ENCODE data around the gene AGT.
A peak's percentile ranks its signal among the peaks of the same experiment; 100 is the strongest.

Gene AGT

DNA sequence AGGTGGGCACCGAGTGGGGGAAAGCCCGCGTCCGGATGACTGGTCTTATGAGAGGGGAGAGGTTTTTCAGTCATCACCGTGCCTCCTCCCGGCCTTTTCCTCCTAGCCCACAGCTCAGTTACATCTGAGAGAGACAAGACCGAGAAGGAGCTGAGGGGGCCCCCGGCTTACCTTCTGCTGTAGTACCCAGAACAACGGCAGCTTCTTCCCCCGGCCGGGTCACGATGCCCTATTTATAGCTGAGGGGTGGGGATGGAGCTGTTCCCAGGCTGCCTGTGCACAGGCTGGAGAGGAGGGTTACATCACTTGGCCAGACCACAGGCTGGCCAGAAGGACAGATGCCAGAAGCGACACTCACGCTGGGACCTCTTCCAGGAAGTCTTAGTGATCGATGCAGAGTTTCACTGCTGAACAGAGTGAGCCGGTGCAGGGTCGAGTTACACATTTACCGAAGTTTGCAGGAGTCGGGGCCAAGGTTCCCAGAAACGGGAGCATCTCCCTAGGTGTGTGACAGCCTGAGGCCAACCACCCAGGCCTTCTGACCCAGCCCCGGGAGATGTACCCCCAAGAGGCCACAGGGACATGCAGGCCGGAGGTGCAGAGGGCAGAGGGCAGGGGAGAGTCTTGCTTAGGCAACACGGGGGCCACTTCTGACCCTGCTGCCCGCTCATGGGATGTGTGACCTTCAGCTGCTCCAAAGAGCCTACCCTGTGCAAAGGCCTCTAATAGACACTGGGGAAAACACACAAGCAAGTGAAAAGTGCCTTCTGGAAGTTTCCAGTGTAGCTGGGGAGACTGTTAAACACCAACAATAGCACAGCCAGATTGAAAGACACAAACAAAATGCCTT lies at the start of gene AGT:
Gene AGT (minus strand): TSS at position 208 of the 850 bp plus-strand sequence. CDS start 3,299 bp downstream, outside the sequence.
- Histone ChIP-seq H3K27ac (no peak within 1 kb of the TSS), H3K36me3 (no peaks in the 10 kb centered on the region), H3K9me3 (peaks cover 11% of the 10 kb centered on the region), H4K20me1 (no peaks in the 10 kb centered on the region), H3K9ac (no peak within 1 kb of the TSS), H3K27me3 (no peaks in the 10 kb centered on the region), H3K4me3 (no peak within 1 kb of the TSS), H3K4me2 (no peak within 1 kb of the TSS), H3K4me1 (no peaks in the 10 kb centered on the region)
- TF ChIP-seq Cebpa-rat (IDR thresholded peaks at IDR 0.05): no peak

DNA sequence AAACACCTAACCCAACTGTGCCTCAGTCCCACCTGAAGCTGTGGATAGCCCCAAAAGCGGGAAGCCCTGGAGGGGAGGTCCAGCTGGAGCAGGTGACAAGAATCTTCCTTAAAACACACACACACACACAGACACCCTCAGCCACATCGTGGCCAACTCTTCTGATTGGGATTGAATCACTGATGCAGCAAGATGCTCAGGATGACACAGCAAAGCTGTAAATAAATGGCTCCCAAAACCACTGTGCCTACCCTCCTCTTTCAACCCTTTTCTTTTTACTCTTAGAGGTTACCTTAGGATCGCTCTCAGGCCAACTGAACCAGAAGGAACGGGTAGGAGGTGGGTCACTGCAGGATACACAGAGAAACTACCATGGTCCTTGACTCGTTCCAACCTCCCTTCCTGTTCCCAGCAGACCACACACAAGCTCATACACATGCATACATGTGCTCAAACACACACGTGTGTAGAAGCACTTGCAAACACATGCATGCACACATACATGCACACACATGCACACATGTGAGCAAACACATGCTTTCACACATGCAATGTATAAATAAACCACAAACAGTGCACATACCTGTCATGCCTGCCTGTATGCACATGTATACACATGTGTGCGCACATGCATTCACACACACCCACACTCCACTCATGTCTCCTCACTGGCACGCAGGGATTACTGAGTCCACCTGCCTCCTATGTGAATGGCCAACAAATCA lies 47.7 kb upstream of the AGT start:
- no peak overlapping the region for H3K4me3 ChIP-seq
- no peaks in the 10 kb centered on the region for H3K36me3 ChIP-seq
- H3K4me1 ChIP-seq: no peaks in the 10 kb centered on the region
- TF ChIP-seq Cebpa-rat (IDR thresholded peaks at IDR 0.05): no peak
- H3K9ac ChIP-seq: no peak overlapping the region
- no peak overlapping the region for H3K27ac ChIP-seq
- no peak overlapping the region for H3K4me2 ChIP-seq
- H3K27me3 ChIP-seq: no peaks in the 10 kb centered on the region
- no peaks in the 10 kb centered on the region for H3K9me3 ChIP-seq
- no peaks in the 10 kb centered on the region for H4K20me1 ChIP-seq

DNA sequence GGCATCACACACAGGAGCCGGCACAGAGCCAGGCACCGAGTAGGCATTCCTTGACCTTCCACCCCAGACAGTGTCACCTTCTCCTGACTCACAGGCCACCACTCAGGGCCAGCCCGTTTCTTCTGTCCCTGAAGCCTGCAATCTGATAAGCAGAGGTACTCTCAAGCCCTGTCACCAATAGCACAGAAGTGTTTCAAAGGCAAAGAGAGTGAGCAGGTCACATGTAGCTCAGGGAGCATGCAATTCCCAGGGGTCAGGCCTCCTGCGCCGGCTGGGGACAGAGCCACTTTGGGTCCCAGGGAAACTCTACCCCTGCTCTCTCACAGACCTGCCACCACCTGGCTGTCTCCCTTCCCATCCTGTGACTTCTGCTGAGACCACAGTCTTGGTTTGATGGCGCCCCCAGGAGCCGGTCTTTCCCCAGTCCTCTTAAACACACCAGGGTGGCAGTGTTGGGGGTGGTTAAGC lies 46.5 kb upstream of the AGT start:
- Histone ChIP-seq H3K4me3 (no peak overlapping the region), H3K36me3 (no peaks in the 10 kb centered on the region), H3K9ac (no peak overlapping the region), H3K27ac (no peak overlapping the region), H3K4me1 (no peaks in the 10 kb centered on the region), H3K27me3 (no peaks in the 10 kb centered on the region), H3K4me2 (no peak overlapping the region), H3K9me3 (no peaks in the 10 kb centered on the region), H4K20me1 (no peaks in the 10 kb centered on the region)
- TF ChIP-seq Cebpa-rat (IDR thresholded peaks at IDR 0.05): no peak

DNA sequence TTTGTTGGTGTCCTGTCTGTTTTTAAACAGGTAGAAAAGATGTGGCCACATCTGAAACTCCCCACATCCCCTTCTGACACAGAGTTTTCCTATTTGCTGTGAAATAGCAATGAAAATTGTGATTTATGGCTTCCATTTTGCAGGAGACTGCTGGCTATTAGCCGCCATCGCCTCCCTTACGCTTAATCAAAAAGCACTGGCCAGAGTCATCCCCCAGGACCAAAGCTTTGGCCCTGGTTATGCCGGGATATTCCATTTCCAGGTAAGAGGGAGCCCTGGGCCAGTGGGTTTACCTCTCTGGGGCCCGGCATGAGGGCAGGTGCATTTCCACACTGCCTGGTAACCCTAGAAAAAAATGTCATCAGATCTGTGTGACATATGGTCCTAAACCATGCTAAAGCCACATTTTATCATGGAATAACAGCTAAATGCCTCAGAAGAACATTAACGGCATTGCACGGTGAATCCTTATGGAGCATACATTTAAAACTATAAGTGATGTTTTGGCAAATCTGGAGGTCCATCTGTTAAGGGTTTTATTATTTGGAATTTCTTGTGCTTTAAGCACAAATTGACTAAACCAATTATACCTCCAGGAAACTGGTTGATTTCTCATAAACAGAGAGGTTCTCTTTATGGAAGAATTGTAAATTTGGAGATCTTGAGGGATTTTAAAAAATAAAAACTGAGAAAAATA lies 45.6 kb upstream of the AGT start:
- no peaks in the 10 kb centered on the region for H3K4me1 ChIP-seq

DNA sequence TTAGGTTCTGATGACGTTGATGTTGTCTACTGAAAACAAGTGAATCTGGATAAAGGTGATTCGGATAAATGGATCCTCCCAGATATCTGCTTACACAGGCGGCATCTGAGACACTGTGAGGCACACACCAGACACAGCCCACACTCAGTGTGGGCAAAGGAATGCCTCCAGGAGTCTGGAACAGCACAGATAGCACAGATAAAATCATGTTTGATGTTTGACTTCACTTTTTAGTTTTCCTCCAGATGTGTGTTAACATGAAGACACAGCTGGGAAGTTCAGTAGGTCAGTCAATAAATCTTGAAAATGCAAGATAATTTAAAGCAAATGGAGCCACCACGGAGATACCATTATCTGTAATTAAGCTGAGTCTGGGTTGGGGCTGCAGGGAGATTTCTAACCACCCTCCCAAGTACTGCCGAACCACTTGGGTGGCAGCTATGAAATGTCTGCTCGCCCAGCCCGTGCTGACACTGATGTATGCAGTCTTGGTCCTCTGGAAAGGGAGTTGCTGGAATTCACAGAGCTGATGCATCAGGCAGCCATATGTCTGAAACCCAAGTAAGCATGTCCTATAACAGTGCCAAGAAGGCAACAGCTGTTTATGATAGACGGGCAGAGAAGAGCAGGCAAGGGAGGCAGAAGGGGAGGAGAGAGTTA lies 44.9 kb upstream of the AGT start:
- H3K27ac ChIP-seq: no peak overlapping the region

More for the DNA sequence above, 45.6 kb upstream of the AGT start:
- Histone ChIP-seq H3K4me3 (no peak overlapping the region), H3K9ac (no peak overlapping the region), H3K27me3 (no peaks in the 10 kb centered on the region), H3K9me3 (no peaks in the 10 kb centered on the region), H3K27ac (no peak overlapping the region), H3K36me3 (no peaks in the 10 kb centered on the region), H3K4me2 (no peak overlapping the region), H4K20me1 (no peaks in the 10 kb centered on the region)
- no peak for TF ChIP-seq Cebpa-rat (IDR thresholded peaks at IDR 0.05)

DNA sequence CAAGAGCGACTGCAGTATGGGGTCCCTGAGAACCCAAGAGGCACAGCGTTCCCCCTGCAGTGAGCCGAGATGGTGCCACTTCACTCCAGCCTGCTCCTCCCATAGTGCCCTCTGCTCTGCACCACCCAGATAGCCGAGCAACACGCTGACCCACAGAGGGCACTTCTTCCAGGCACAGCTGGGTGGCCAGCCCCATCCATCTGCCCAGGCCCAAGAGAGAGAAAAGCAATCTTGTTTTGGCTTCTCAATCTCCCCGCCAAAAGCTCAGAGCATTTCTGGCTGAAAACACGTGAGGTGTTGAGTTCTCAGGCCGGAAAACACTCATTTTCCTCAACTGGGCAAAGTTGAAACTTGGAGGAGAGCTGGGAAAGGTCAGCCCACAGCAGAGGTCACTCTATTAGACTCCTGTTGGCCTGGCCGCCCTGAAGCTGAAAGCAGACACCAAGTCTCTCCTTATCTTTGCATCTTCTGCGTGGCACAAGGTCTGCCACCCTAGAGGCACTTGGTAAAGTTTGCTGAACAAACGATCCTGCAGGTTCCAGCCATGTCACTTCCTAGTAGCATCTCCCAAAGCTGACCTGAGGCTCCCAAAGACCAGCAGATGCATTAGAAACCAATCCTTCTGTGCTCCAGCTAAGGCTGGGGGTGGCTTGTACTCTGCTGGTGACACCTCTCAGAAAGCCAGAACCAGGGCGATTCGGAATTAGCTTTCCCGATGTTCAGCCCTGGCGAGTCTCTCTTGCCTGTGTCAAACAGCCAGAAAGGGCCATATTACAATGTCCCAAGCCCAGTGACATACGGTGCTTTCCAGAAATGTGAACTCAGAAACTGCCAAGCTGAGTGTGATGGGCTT lies 44.2 kb upstream of the AGT start:
- H3K4me2 ChIP-seq: no peak overlapping the region
- H3K27ac ChIP-seq: no peak overlapping the region
- no peaks in the 10 kb centered on the region for H3K27me3 ChIP-seq
- H3K9me3 ChIP-seq: no peaks in the 10 kb centered on the region
- no peak for TF ChIP-seq Cebpa-rat (IDR thresholded peaks at IDR 0.05)
- H4K20me1 ChIP-seq: no peaks in the 10 kb centered on the region
- H3K36me3 ChIP-seq: no peaks in the 10 kb centered on the region
- H3K4me1 ChIP-seq: peaks cover 5% of the 10 kb centered on the region
- no peak overlapping the region for H3K9ac ChIP-seq
- H3K4me3 ChIP-seq: no peak overlapping the region

More for the DNA sequence above, 44.9 kb upstream of the AGT start:
- Histone ChIP-seq H3K27me3 (no peaks in the 10 kb centered on the region), H3K4me2 (no peak overlapping the region), H3K9me3 (no peaks in the 10 kb centered on the region), H3K36me3 (no peaks in the 10 kb centered on the region), H4K20me1 (no peaks in the 10 kb centered on the region), H3K4me1 (no peaks in the 10 kb centered on the region), H3K9ac (no peak overlapping the region), H3K4me3 (no peak overlapping the region)
- no peak for TF ChIP-seq Cebpa-rat (IDR thresholded peaks at IDR 0.05)

DNA sequence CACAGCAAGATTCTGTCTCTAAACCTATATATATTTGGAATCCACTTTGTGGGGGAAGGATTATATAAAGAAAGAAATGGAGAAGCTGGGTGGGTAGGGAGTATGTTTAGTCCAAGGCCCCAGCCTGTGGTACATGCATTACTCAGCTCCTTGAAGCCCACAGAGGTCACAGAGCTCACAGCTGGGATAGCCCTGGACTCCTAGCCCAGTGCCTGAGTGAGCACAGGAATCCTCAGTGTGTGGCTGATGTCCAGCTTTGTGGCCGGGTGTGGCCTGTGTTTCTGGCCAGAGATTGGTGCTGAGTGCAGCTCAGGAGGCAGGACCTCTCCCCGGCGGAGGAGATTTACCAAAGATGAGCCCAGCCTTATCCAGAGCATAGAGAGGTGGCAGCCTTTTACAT lies 40.9 kb upstream of the AGT start:
- Histone ChIP-seq H3K9me3 (no peaks in the 10 kb centered on the region), H3K4me3 (no peak overlapping the region), H3K27ac (peak overlapping the region; percentile 3; the same call in 1 of the 2 replicates), H3K9ac (no peak overlapping the region), H3K36me3 (no peaks in the 10 kb centered on the region), H3K4me2 (no peak overlapping the region), H3K4me1 (peaks cover 31% of the 10 kb centered on the region), H4K20me1 (no peaks in the 10 kb centered on the region), H3K27me3 (no peaks in the 10 kb centered on the region)
- TF ChIP-seq Cebpa-rat (IDR thresholded peaks at IDR 0.05): no peak

DNA sequence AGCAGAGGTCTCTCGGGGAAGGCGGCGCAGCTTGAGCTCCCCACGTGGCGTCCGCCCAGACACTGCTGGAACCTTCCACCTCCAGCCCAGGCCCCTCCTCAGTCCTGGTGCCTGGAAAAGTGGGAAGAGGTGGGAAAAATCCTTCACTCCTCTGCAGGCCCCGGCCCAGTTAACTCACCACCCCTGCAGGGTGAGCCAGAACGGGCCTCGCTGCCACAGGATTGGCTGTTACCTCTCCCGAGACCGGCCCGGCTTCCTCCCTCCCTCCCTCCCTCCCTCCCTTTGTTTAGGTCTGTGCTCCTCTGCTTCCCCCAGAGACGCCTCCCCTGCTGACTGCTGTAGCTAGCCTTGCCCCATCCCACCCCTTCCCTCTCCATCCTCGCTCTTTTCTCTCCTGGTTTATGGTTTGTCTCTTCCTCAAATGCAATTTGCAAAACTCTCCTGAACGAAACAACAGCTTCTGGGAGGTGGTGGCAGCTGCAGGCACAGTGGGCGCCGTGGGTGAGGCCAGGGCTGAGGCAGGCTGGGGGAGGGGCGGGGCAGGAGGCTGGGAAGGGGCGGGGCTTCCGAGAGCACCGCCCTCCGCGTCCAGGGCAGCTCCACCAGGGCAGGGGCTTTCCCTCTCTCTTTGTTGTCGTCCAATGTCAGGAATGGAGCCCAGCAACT lies 39.8 kb upstream of the AGT start:
- peak overlapping the region; percentile 51 for H3K4me3 ChIP-seq

More for the DNA sequence above, 39.8 kb upstream of the AGT start:
- no peaks in the 10 kb centered on the region for H3K9me3 ChIP-seq
- no peaks in the 10 kb centered on the region for H3K27me3 ChIP-seq
- H3K9ac ChIP-seq: peak overlapping the region; percentile 78
- no peak for TF ChIP-seq Cebpa-rat (IDR thresholded peaks at IDR 0.05)
- peaks cover 41% of the 10 kb centered on the region for H3K4me1 ChIP-seq
- no peaks in the 10 kb centered on the region for H4K20me1 ChIP-seq
- H3K4me2 ChIP-seq: peak overlapping the region; percentile 81
- H3K36me3 ChIP-seq: no peaks in the 10 kb centered on the region
- H3K27ac ChIP-seq: peak overlapping the region; percentile 88
